ENCODE measurements around the gene RBPMS2. TPM values are rescaled to one million over a fixed set of nuclear protein-coding genes. Genes with fewer than 3 reads are reported as not detected.

The RBPMS2 gene
- total and polyA plus RNA-seq, 2 donors (not counting 1 experiment from before 2014, with no cell fraction given) = 0.18 TPM; not detected in 1

- Histone ChIP-seq H4K20me1 (ENCODE audit: control insufficient read depth, extremely low read depth, insufficient read depth, low read length) (no peaks in the 10 kb centered on the region), H2AFZ (ENCODE audit: low read length) (no peak overlapping the region), H3K79me2 (ENCODE audit: control insufficient read depth, insufficient read depth, low read length) (no peaks in the 10 kb centered on the region), H3K36me3 (ENCODE audit: control insufficient read depth, insufficient read depth, low read length) (no peaks in the 10 kb centered on the region), H3K27me3 (ENCODE audit: control insufficient read depth, insufficient read depth, low read length) (no peaks in the 10 kb centered on the region), H3K9ac (ENCODE audit: insufficient read depth, low read length) (no peak overlapping the region), H3K4me1 (ENCODE audit: control insufficient read depth, extremely low read depth, insufficient read depth, low read length) (no peaks in the 10 kb centered on the region), H3K4me3 (replicated peaks in 1 of 4; ENCODE audit: control extremely low read depth in 1 of 4, insufficient read depth in 1 of 4, low read depth in 3 of 4, low read length in 4 of 4) (no peak overlapping the region), H3K27ac (ENCODE audit: insufficient read depth, low read length) (no peak overlapping the region), H3K9me3 (ENCODE audit: control insufficient read depth, insufficient read depth, low read depth, low read length) (no peaks in the 10 kb centered on the region), H3K4me2 (ENCODE audit: extremely low read depth, insufficient read depth, low read length) (no peak overlapping the region)
- DNase-seq (ENCODE audit: low read depth in 2 of 2) = peak; percentile 55 to 70
- TF ChIP-seq EZH2 (IDR thresholded peaks at IDR 0.05; ENCODE audit: low read length, missing control alignments) (no peak), CTCF (conservative IDR thresholded peaks at IDR 0.05 in 1 of 2, IDR thresholded peaks at IDR 0.05 in 1 of 2; ENCODE audit: low read depth in 1 of 2, low read length in 2 of 2) (peak; percentile 77 to 79)
Observed at GRCh38 chr15:64731012-64731804, 44.2 kb downstream of the RBPMS2 start.

- no peak for TF ChIP-seq CTCF (conservative IDR thresholded peaks at IDR 0.05 in 1 of 2, IDR thresholded peaks at IDR 0.05 in 1 of 2; ENCODE audit: low read depth in 1 of 2, low read length in 2 of 2)
- TF ChIP-seq EZH2 (IDR thresholded peaks at IDR 0.05; ENCODE audit: low read length, missing control alignments) = no peak
Observed at GRCh38 chr15:64730151-64730550, 45.2 kb downstream of the RBPMS2 start.

GRCh38 chr15:64720188-64720587 lies 55.2 kb downstream of the RBPMS2 start:
- Histone ChIP-seq H3K9ac (ENCODE audit: insufficient read depth, low read length) (no peak overlapping the region), H3K27me3 (ENCODE audit: control insufficient read depth, insufficient read depth, low read length) (no peaks in the 10 kb centered on the region), H3K36me3 (ENCODE audit: control insufficient read depth, insufficient read depth, low read length) (no peaks in the 10 kb centered on the region), H3K4me1 (ENCODE audit: control insufficient read depth, extremely low read depth, insufficient read depth, low read length) (no peaks in the 10 kb centered on the region), H3K9me3 (ENCODE audit: control insufficient read depth, insufficient read depth, low read depth, low read length) (no peaks in the 10 kb centered on the region), H3K4me3 (replicated peaks in 1 of 4; ENCODE audit: control extremely low read depth in 1 of 4, insufficient read depth in 1 of 4, low read depth in 3 of 4, low read length in 4 of 4) (no peak overlapping the region), H3K4me2 (ENCODE audit: extremely low read depth, insufficient read depth, low read length) (no peak overlapping the region), H3K27ac (ENCODE audit: insufficient read depth, low read length) (no peak overlapping the region), H3K79me2 (ENCODE audit: control insufficient read depth, insufficient read depth, low read length) (no peaks in the 10 kb centered on the region), H2AFZ (ENCODE audit: low read length) (no peak overlapping the region), H4K20me1 (ENCODE audit: control insufficient read depth, extremely low read depth, insufficient read depth, low read length) (no peaks in the 10 kb centered on the region)
- DNase-seq (ENCODE audit: low read depth in 2 of 2) = no peak
- TF ChIP-seq EZH2 (IDR thresholded peaks at IDR 0.05; ENCODE audit: low read length, missing control alignments) (no peak), CTCF (conservative IDR thresholded peaks at IDR 0.05 in 1 of 2, IDR thresholded peaks at IDR 0.05 in 1 of 2; ENCODE audit: low read depth in 1 of 2, low read length in 2 of 2) (no peak)

More at GRCh38 chr15:64730151-64730550, 45.2 kb downstream of the RBPMS2 start:
- Histone ChIP-seq H4K20me1 (ENCODE audit: control insufficient read depth, extremely low read depth, insufficient read depth, low read length) (no peaks in the 10 kb centered on the region), H3K27me3 (ENCODE audit: control insufficient read depth, insufficient read depth, low read length) (no peaks in the 10 kb centered on the region), H3K9ac (ENCODE audit: insufficient read depth, low read length) (no peak overlapping the region), H3K4me1 (ENCODE audit: control insufficient read depth, extremely low read depth, insufficient read depth, low read length) (no peaks in the 10 kb centered on the region), H3K79me2 (ENCODE audit: control insufficient read depth, insufficient read depth, low read length) (no peaks in the 10 kb centered on the region), H3K4me3 (replicated peaks in 1 of 4; ENCODE audit: control extremely low read depth in 1 of 4, insufficient read depth in 1 of 4, low read depth in 3 of 4, low read length in 4 of 4) (no peak overlapping the region), H3K9me3 (ENCODE audit: control insufficient read depth, insufficient read depth, low read depth, low read length) (no peaks in the 10 kb centered on the region), H2AFZ (ENCODE audit: low read length) (no peak overlapping the region), H3K27ac (ENCODE audit: insufficient read depth, low read length) (no peak overlapping the region), H3K4me2 (ENCODE audit: extremely low read depth, insufficient read depth, low read length) (no peak overlapping the region), H3K36me3 (ENCODE audit: control insufficient read depth, insufficient read depth, low read length) (no peaks in the 10 kb centered on the region)
- no peak for DNase-seq (ENCODE audit: low read depth in 2 of 2)
